ENCODE results near the gene PBX2. TPM values are rescaled to one million over a fixed set of nuclear protein-coding genes. Genes with fewer than 3 reads are reported as not detected.

Gene PBX2
- total RNA-seq, 1 experiment from 2014 or later: 176 TPM

- Histone ChIP-seq H3K14ac (ENCODE audit: insufficient read depth, low read length) (no peak overlapping the region), H2AK5ac (ENCODE audit: insufficient read length, low read length) (no peak overlapping the region), H3K56ac (ENCODE audit: insufficient read length, low read depth, low read length) (no peak overlapping the region), H3K23ac (ENCODE audit: insufficient read length, low read depth, low read length) (no peak overlapping the region), H3K4me2 (ENCODE audit: insufficient read depth, insufficient read length, low read length) (no peak overlapping the region), H3K9me3 (ENCODE audit: control insufficient read depth, low read depth, low read length) (no peaks in the 10 kb centered on the region), H3K4ac (ENCODE audit: low read depth, low read length) (no peak overlapping the region), H3K79me1 (ENCODE audit: insufficient read depth, low read depth, low read length, poor library complexity, severe bottlenecking) (no peaks in the 10 kb centered on the region), H3K27ac (ENCODE audit: insufficient read length, low read depth, low read length) (no peak overlapping the region), H3K79me2 (ENCODE audit: insufficient read depth, low read length) (no peaks in the 10 kb centered on the region), H4K91ac (ENCODE audit: insufficient read length, low read depth, low read length) (no peak overlapping the region), H3K4me1 (ENCODE audit: insufficient read depth, low read length) (no peaks in the 10 kb centered on the region), H2BK20ac (ENCODE audit: low read depth, low read length, poor library complexity, severe bottlenecking) (no peak overlapping the region), H3K9ac (ENCODE audit: extremely low read depth, insufficient read length, low read length) (no peak overlapping the region), H3T11ph (ENCODE audit: low read length) (no peak overlapping the region), H4K8ac (replicated peaks; ENCODE audit: insufficient read length, low read depth, low read length) (no peak overlapping the region), H2BK120ac (ENCODE audit: low read depth, low read length, poor library complexity, severe bottlenecking) (no peak overlapping the region), H3K18ac (ENCODE audit: insufficient read length, low read depth, low read length) (no peak overlapping the region), H2BK15ac (ENCODE audit: low read depth, low read length) (no peak overlapping the region), H4K5ac (ENCODE audit: insufficient read length, low read depth, low read length) (no peak overlapping the region), H4K20me1 (ENCODE audit: control insufficient read depth, insufficient read depth, insufficient read length) (no peaks in the 10 kb centered on the region), H3K27me3 (ENCODE audit: insufficient read depth, low read length) (no peaks in the 10 kb centered on the region), H3K23me2 (ENCODE audit: insufficient read length, low read depth, low read length, poor library complexity, severe bottlenecking) (no peaks in the 10 kb centered on the region), H2BK12ac (ENCODE audit: insufficient read length, low read depth, low read length) (no peak overlapping the region), H2AFZ (ENCODE audit: low read length) (no peak overlapping the region), H2BK5ac (ENCODE audit: insufficient read length, low read length) (no peak overlapping the region)
- Mint-ChIP-seq H3K36me3 (ENCODE audit: insufficient read depth in 1 of 3, low read depth in 3 of 3) (no peaks in the 10 kb centered on the region), H3K27ac (no peak overlapping the region), H3K4me3 (no peak overlapping the region), H3K4me1 (peaks cover 0 to 2% of the 10 kb centered on the region in 2 experiments; a peak in 2 of 4 replicates), H3K9me3 (peaks cover 0 to 3% of the 10 kb centered on the region in 2 experiments; a peak in 2 of 5 replicates), H3K27me3 (ENCODE audit: low read depth) (peaks cover 7% of the 10 kb centered on the region)
- no CpG with 5 or more reads among the region's 9 CpGs for WGBS (ENCODE audit: extremely low coverage, insufficient read length, low lambda C conversion rate)
- TF ChIP-seq CTCF (conservative IDR thresholded peaks at IDR 0.05): no peak
- no peak for DNase-seq
Measured at GRCh38 chr6:32203426-32204267, 13.6 kb upstream of the PBX2 start.
